ENCODE results near the gene RAP1A.

DNA sequence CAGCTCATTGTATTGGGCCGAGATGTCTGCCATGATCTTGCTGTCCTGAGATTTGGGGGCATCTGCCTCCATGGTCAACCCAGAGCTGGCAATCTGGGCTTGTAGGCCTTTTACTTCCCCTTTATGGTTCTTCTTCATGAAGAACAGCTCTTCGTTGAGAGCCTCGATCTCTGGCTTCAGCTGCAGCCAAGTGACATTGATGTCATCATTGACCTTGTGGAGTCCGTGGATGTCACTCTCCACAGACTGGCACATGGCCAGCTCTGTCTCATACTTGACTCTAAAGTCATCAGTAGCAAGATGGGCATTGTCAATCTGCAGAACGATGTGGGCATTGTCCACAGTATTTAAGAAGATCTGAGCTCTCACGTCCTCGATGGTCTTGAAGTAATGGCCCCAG is 29.2 kb downstream of the RAP1A start:
- no peak for TF ChIP-seq POLR2A (IDR thresholded peaks at IDR 0.05)
- TF ChIP-seq, protein P1, sequence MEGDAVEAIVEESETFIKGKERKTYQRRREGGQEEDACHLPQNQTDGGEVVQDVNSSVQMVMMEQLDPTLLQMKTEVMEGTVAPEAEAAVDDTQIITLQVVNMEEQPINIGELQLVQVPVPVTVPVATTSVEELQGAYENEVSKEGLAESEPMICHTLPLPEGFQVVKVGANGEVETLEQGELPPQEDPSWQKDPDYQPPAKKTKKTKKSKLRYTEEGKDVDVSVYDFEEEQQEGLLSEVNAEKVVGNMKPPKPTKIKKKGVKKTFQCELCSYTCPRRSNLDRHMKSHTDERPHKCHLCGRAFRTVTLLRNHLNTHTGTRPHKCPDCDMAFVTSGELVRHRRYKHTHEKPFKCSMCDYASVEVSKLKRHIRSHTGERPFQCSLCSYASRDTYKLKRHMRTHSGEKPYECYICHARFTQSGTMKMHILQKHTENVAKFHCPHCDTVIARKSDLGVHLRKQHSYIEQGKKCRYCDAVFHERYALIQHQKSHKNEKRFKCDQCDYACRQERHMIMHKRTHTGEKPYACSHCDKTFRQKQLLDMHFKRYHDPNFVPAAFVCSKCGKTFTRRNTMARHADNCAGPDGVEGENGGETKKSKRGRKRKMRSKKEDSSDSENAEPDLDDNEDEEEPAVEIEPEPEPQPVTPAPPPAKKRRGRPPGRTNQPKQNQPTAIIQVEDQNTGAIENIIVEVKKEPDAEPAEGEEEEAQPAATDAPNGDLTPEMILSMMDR (IDR thresholded peaks at IDR 0.05): no peak

All from testis (tissue), 2 donors.